HCT116 (cell line): ENCODE data around the gene SBNO2. TPM values are rescaled to one million over a fixed set of nuclear protein-coding genes. Genes with fewer than 3 reads are reported as not detected.

Experiments used
- ATAC-seq: fragments of 200-7000 bp; cut with Tn5 transposase; 2 replicates; pipeline ENCODE4 v1.9.1; 2020; ENCODE audit warnings: mild to moderate bottlenecking, moderate library complexity
- BruUV-seq: library from RNA; stranded (reverse); fragments of 400-500 nt; replicated peaks from 2 replicates; lab custom pipeline; 2021; lab: Mats Ljungman, UMichigan
- CTCF ChIA-PET: fragments of 300-600 bp; sonication (Branson Sonifier 250); formaldehyde crosslinking; loops from one replicate; lab custom pipeline; 2021; ENCODE audit warnings: antibody characterized with exemption; lab: Charles Lee
- POLR2A ChIA-PET: fragments of 300-600, 350-600 bp; sonication (Branson Sonifier 250); formaldehyde crosslinking; loops from one replicate; lab custom pipeline; 2021; ENCODE audit warnings: antibody characterized with exemption; lab: Charles Lee
- RAD21 ChIA-PET, 2 experiments: fragments of 300-600 bp; sonication (Branson Sonifier 250); formaldehyde crosslinking; loops; one replicate each; lab custom pipeline; 2023; ENCODE audit warnings: low total read pairs in 2 of 2; ENCODE audit not compliant: uncharacterized antibody in 2 of 2, unreplicated experiment in 2 of 2, low non-redundant PET in 1 of 2; lab: Charles Lee
- DNase-seq: peaks from one replicate; pipeline ENCODE4 v3.0.0-alpha.2; 2010; ENCODE audit warnings: low read depth, low spot score
- H2AFZ ChIP-seq: fragments of 200-600 bp; shearing (Covaris generic), sonication (generic); 2 replicates; pipeline ENCODE4 v1.6.1; 2017; ENCODE audit warnings: low read depth, mixed run types, mixed read lengths, antibody characterized with exemption, low read length; ENCODE audit not compliant: poor library complexity, severe bottlenecking
- H3K27ac ChIP-seq: 2 replicates; pipeline ENCODE4 v1.5.1; 2012; ENCODE audit warnings: low read depth, low read length
- H3K27me3 ChIP-seq: fragments of 200-600 bp; sonication (generic); 2 replicates; pipeline ENCODE4 v1.6.1; 2016; ENCODE audit warnings: mixed run types, low read length, mixed read lengths; ENCODE audit not compliant: insufficient read depth
- H3K36me3 ChIP-seq, 2 experiments: fragments of 200-500 bp in 1 of 2; fragments of 200-600 bp in 1 of 2; sonication (Bioruptor generic) in 1 of 2; sonication (generic) in 1 of 2; 2 replicates each; pipeline versions ENCODE4 v1.5.1 to v1.6.1; 2014 to 2016; ENCODE audit warnings: low read length in 2 of 2, inconsistent platforms in 1 of 2, mixed read lengths in 1 of 2, mixed run types in 1 of 2; ENCODE audit not compliant: insufficient read depth in 2 of 2, control insufficient read depth in 1 of 2
- H3K4me1 ChIP-seq, 2 experiments: fragments of 200-600 bp in 1 of 2; sonication (generic) in 1 of 2; 2 replicates each; pipeline versions ENCODE4 v1.5.1 to v1.6.1; 2012 to 2017; ENCODE audit warnings: low read length in 2 of 2, inconsistent platforms in 1 of 2, mild to moderate bottlenecking in 1 of 2, mixed read lengths in 1 of 2, mixed run types in 1 of 2, moderate library complexity in 1 of 2; ENCODE audit not compliant: insufficient read depth in 2 of 2, control insufficient read depth in 1 of 2
- H3K4me2 ChIP-seq: fragments of 200-600 bp; sonication (generic); 2 replicates; pipeline ENCODE4 v1.6.1; 2017; ENCODE audit warnings: mixed run types, low read length, mixed read lengths
- H3K4me3 ChIP-seq, 2 experiments: fragments of 200-600 bp in 1 of 2; sonication (generic) in 1 of 2; replicated peaks in 1 of 2; 2 replicates each; pipeline ENCODE4 v1.5.1; 2011 to 2016; ENCODE audit warnings: low read length in 2 of 2, control low read depth in 1 of 2, low read depth in 1 of 2, mild to moderate bottlenecking in 1 of 2, mixed read lengths in 1 of 2, mixed run types in 1 of 2
- H3K79me2 ChIP-seq: fragments of 200-600 bp; sonication (generic); 2 replicates; pipeline ENCODE4 v1.6.1; 2017; ENCODE audit warnings: mild to moderate bottlenecking, mixed run types, low read length, moderate library complexity, mixed read lengths; ENCODE audit not compliant: insufficient read depth
- H3K9ac ChIP-seq: fragments of 200-600 bp; sonication (generic); 2 replicates; pipeline ENCODE4 v1.6.1; 2016; ENCODE audit warnings: low read length, mixed read lengths
- H3K9me2 ChIP-seq: fragments of 200-600 bp; sonication (generic), shearing (Covaris generic); 2 replicates; pipeline ENCODE4 v1.6.1; 2017; ENCODE audit warnings: mixed run types, mild to moderate bottlenecking, moderate library complexity; ENCODE audit not compliant: insufficient read depth
- H3K9me3 ChIP-seq, 2 experiments: fragments of 200-500 bp in 1 of 2; fragments of 200-600 bp in 1 of 2; sonication (Bioruptor generic) in 1 of 2; sonication (generic) in 1 of 2; 2 replicates each; pipeline ENCODE4 v1.6.1; 2014 to 2017; ENCODE audit warnings: low read length in 2 of 2, mixed read lengths in 2 of 2, inconsistent platforms in 1 of 2, low read depth in 1 of 2, mild to moderate bottlenecking in 1 of 2, mixed run types in 1 of 2, moderate library complexity in 1 of 2; ENCODE audit not compliant: control insufficient read depth in 1 of 2, insufficient read depth in 1 of 2
- H4K20me1 ChIP-seq: fragments of 200-600 bp; sonication (generic), shearing (Covaris generic); 2 replicates; pipeline ENCODE4 v1.6.1; 2017; ENCODE audit warnings: mixed run types, mild to moderate bottlenecking, moderate library complexity; ENCODE audit not compliant: insufficient read depth
- CBX3 ChIP-seq: IDR thresholded peaks from 2 replicates; pipeline ENCODE4 v1.6.1; 2012; ENCODE audit warnings: low read depth
- CEBPB ChIP-seq: IDR thresholded peaks from 2 replicates; pipeline ENCODE4 v1.6.1; 2012; ENCODE audit warnings: low read depth
- EGR1 ChIP-seq: IDR thresholded peaks from 2 replicates; pipeline ENCODE4 v1.6.1; 2012; ENCODE audit warnings: low read depth
- ELF1 ChIP-seq: IDR thresholded peaks from 2 replicates; pipeline ENCODE4 v1.6.1; 2012; ENCODE audit warnings: low read depth, borderline replicate concordance
- FOSL1 ChIP-seq: IDR thresholded peaks from 2 replicates; pipeline ENCODE4 v1.6.1; 2012; ENCODE audit warnings: low read depth
- POLR2A ChIP-seq: IDR thresholded peaks from 2 replicates; pipeline ENCODE4 v1.7.0; 2011; ENCODE audit warnings: borderline replicate concordance; ENCODE audit not compliant: insufficient read depth, insufficient read length; ENCODE audit errors: extremely low read depth
- POLR2AphosphoS5 ChIP-seq: IDR thresholded peaks from 2 replicates; pipeline ENCODE4 v1.6.1; 2011; ENCODE audit warnings: mild to moderate bottlenecking, low read depth, low read length, moderate library complexity
- SP1 ChIP-seq: IDR thresholded peaks from 2 replicates; pipeline ENCODE4 v1.6.1; 2012; ENCODE audit warnings: low read depth
- SRF ChIP-seq: IDR thresholded peaks from 2 replicates; pipeline ENCODE4 v1.6.1; 2012; ENCODE audit warnings: low read depth
- intact Hi-C: fragments of 100-400 bp; cut with micrococcal nuclease; formaldehyde crosslinking; loops from 2 replicates; pipeline ENCODE4 v1.10.0; 2022
- total RNA-seq: library from RNA; stranded (reverse); gene quantifications from one replicate; pipeline ENCODE4 v1.2.1, GENCODE V29; 2021; ENCODE audit not compliant: unreplicated experiment
- TF ChIP-seq, protein P1 (sequence below): IDR thresholded peaks from 2 replicates; pipeline ENCODE4 v1.6.1; 2011; ENCODE audit warnings: mild to moderate bottlenecking, low read length, moderate library complexity; ENCODE audit not compliant: insufficient replicate concordance; ENCODE audit errors: extremely low read depth
- TF ChIP-seq, protein P2 (sequence below): IDR thresholded peaks from 2 replicates; pipeline ENCODE4 v1.6.1; 2012

Gene SBNO2
- total RNA-seq, 1 experiment from 2014 or later = 66.4 TPM

DNA sequence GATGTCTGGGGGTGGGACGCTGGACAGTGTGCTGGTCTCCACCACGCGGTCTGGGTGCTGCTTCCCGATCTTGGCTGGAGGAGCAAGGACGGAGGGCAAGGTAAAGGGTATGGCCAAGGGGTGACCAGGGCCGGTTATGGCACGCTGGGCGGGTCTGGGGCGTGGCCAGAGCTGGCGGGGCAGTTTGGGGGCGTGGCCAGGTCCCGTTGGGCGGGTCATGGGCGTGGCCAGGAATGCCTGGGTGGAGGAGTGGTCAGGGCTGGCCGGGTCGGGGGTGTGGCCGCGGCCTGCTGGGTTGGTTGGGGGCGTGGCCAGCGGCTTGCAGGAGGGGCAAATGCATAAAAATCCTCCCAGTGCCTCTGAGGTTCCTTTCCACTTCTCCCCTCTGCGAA lies 51.1 kb downstream of the SBNO2 start:
- Histone ChIP-seq H3K9ac (no peak overlapping the region), H3K4me2 (no peak overlapping the region), H3K4me3 (no peak overlapping the region), H3K27me3 (no peaks in the 10 kb centered on the region), H3K9me3 (no peaks in the 10 kb centered on the region), H3K79me2 (peaks cover 10% of the 10 kb centered on the region; the same call in 1 of the 2 replicates), H3K27ac (peak overlapping the region; percentile 35; the same call in 1 of the 2 replicates), H4K20me1 (no peaks in the 10 kb centered on the region), H3K4me1 (peaks cover 0 to 10% of the 10 kb centered on the region in 2 experiments; a peak in 2 of 4 replicates), H3K9me2 (no peaks in the 10 kb centered on the region), H2AFZ (no peak overlapping the region), H3K36me3 (peaks cover 15 to 51% of the 10 kb centered on the region in 2 experiments; a peak in 3 of 4 replicates)
- POLR2A ChIA-PET = interaction anchor here (1.4 kb wide), 1 partner anchor 11 kb away, joined by 4 read pairs; no protein-coding TSS in a partner anchor
- intact Hi-C loops = no loop called here
- DNase-seq (peak; percentile 55), ATAC-seq (peak; percentile 91)
- CTCF ChIA-PET = interaction anchor here (0.5 to 1.5 kb wide), 2 partner anchors 9 to 18 kb away, joined by 3 to 5 read pairs; no protein-coding TSS in a partner anchor
- TF ChIP-seq CEBPB = no peak
- TF ChIP-seq CBX3 = no peak
- peak; percentile 98 for TF ChIP-seq SP1
- BruUV-seq = no TSS peak
- RAD21 ChIA-PET = interaction anchor here in 1 of 2 experiments (1.5 kb wide), 1 partner anchor 10 kb away, joined by 5 read pairs; no protein-coding TSS in a partner anchor

DNA sequence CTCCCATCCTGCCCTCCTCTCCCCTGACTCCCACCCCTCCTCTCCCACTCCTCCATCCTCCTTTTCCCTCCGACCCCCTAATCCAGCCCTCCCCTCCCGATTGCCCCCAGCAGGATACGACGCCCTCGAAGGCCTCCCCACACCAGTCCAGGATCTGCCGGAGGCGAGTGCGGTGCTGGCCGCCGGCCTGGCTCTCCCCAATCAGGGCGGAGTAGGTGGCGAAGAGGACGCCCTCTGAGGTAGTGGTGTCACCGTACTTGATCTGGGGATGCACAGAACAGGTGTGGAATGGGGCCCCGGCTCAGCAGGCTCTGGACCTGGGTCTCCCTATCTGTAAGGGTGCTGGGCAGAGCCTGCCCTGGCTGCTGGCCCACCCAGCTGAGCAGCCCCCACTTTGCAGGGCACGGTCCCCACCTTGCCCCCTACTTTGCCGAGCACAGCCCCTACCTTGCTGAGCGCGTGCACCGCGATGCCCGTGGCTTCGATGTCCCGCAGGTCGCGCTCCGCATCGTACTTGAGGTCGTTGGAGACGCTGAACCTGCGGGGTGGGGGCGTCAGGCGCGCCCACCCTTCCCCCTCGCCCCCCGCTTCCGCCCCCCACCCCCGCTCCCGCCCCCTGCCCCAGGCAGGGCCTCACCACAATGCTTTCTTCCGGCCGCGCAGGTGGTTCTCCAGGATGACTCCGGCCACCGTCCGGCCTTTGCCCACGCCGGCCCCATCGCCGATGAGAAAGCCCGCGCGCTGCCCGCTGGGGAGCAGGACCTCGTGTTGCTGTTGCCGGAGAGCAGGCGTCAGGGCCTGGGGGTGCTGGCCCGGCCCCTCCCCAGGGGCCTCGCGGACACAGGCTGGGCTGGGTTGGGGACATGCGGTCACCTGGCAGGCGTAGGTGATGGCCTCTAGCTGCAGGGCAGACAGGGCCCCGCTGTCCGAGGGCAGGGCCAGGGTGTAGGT lies 51.8 kb downstream of the SBNO2 start:
- no TSS peak for BruUV-seq
- Histone ChIP-seq H2AFZ (no peak overlapping the region), H3K4me2 (no peak overlapping the region)
- no peak for TF ChIP-seq POLR2AphosphoS5
- TF ChIP-seq SP1 = no peak
- no peak for TF ChIP-seq ELF1
- TF ChIP-seq POLR2A = no peak
- TF ChIP-seq SRF = no peak
- no peak for TF ChIP-seq EGR1
- TF ChIP-seq, protein P1, sequence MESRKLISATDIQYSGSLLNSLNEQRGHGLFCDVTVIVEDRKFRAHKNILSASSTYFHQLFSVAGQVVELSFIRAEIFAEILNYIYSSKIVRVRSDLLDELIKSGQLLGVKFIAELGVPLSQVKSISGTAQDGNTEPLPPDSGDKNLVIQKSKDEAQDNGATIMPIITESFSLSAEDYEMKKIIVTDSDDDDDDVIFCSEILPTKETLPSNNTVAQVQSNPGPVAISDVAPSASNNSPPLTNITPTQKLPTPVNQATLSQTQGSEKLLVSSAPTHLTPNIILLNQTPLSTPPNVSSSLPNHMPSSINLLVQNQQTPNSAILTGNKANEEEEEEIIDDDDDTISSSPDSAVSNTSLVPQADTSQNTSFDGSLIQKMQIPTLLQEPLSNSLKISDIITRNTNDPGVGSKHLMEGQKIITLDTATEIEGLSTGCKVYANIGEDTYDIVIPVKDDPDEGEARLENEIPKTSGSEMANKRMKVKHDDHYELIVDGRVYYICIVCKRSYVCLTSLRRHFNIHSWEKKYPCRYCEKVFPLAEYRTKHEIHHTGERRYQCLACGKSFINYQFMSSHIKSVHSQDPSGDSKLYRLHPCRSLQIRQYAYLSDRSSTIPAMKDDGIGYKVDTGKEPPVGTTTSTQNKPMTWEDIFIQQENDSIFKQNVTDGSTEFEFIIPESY = no peak
- TF ChIP-seq, protein P2, sequence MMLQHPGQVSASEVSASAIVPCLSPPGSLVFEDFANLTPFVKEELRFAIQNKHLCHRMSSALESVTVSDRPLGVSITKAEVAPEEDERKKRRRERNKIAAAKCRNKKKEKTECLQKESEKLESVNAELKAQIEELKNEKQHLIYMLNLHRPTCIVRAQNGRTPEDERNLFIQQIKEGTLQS = no peak
- no peak for TF ChIP-seq FOSL1
- TF ChIP-seq, all 23 proteins: peak for 0
- Histone ChIP-seq H3K27ac (peak overlapping the region; percentile 35; the same call in 1 of the 2 replicates), H3K4me1 (peaks cover 0 to 8% of the 10 kb centered on the region in 2 experiments; a peak in 2 of 4 replicates), H3K4me3 (no peak overlapping the region), H3K9me2 (no peaks in the 10 kb centered on the region), H3K27me3 (no peaks in the 10 kb centered on the region), H3K36me3 (peaks cover 15 to 48% of the 10 kb centered on the region in 2 experiments; a peak in 3 of 4 replicates), H3K9ac (no peak overlapping the region), H3K79me2 (peaks cover 4% of the 10 kb centered on the region; the same call in 1 of the 2 replicates), H4K20me1 (no peaks in the 10 kb centered on the region), H3K9me3 (no peaks in the 10 kb centered on the region)
- ChIA-PET POLR2A (interaction anchor here (0.5 to 1.4 kb wide), 2 partner anchors 12 to 17 kb away, joined by 4 read pairs; no protein-coding TSS in a partner anchor), CTCF (interaction anchor here (0.5 to 1.5 kb wide), 2 partner anchors 9 to 17 kb away, joined by 3 to 5 read pairs; no protein-coding TSS in a partner anchor), RAD21 (interaction anchor here in 1 of 2 experiments (1.5 kb wide), 1 partner anchor 9 kb away, joined by 5 read pairs; no protein-coding TSS in a partner anchor)
- intact Hi-C loops = no loop called here
- DNase-seq = no peak
- no peak for ATAC-seq
